Stomach (tissue), 9 donors: ENCODE results near the gene CYP2A13. TPM values are rescaled to one million over a fixed set of nuclear protein-coding genes. Genes with fewer than 3 reads are reported as not detected.
"Not testable (repeated sequence)": the region's sequence is repeated elsewhere in the genome, so short reads cannot be mapped to it uniquely, and the experiment has no call there.

Experiments
- DNase-seq, 2 donors: peaks; one replicate each; pipeline versions ENCODE4 v3.0.0 to v3.0.0-alpha.2; 2013 to 2019
- H3K27ac ChIP-seq, 5 donors: fragments of 200-600 bp in 4 of 5; sonication (generic) in 4 of 5; one replicate each; pipeline ENCODE4 v1.5.1; 2013 to 2019; ENCODE audit warnings: mild to moderate bottlenecking in 1 of 5, moderate library complexity in 1 of 5
- H3K27me3 ChIP-seq, 3 donors: fragments of 200-600 bp; sonication (generic); one replicate each; pipeline ENCODE4 v1.5.1; 2017 to 2019; ENCODE audit warnings: mixed run types in 1 of 3
- H3K36me3 ChIP-seq, 4 donors: fragments of 200-600 bp; sonication (generic); 1 replicate in 3 of 4; 2 replicates in 1 of 4; pipeline ENCODE4 v1.5.1; 2016 to 2019
- H3K4me1 ChIP-seq, 4 donors: fragments of 200-600 bp; sonication (generic); one replicate each; pipeline ENCODE4 v1.5.1; 2016 to 2019
- H3K4me3 ChIP-seq, 4 donors: fragments of 200-600 bp; sonication (generic) in 3 of 4; one replicate each; pipeline ENCODE4 v1.5.1; 2016 to 2019; ENCODE audit warnings: mild to moderate bottlenecking in 1 of 4
- H3K9me3 ChIP-seq, 4 donors: fragments of 200-600 bp; sonication (generic); one replicate each; pipeline ENCODE4 v1.5.1; 2016 to 2019
- CTCF ChIP-seq, 7 experiments: fragments of 450-650 bp in 4 of 7; fragments of 200-600 bp in 3 of 7; sonication (generic) in 3 of 7; IDR thresholded peaks; one replicate each; pipeline ENCODE4 v1.5.1; 2016 to 2019; ENCODE audit warnings: antibody characterized with exemption in 7 of 7, control low read depth in 2 of 7, mild to moderate bottlenecking in 1 of 7
- EP300 ChIP-seq: sonication (generic); formaldehyde crosslinking; IDR thresholded peaks from one replicate; pipeline ENCODE4 v1.6.1; 2017; ENCODE audit warnings: antibody characterized with exemption
- POLR2A ChIP-seq, 4 donors: fragments of 450-650 bp; IDR thresholded peaks; one replicate each; pipeline ENCODE4 v1.6.1; 2016; ENCODE audit warnings: antibody characterized with exemption in 4 of 4, control low read depth in 2 of 4, mild to moderate bottlenecking in 1 of 4, moderate library complexity in 1 of 4
- POLR2AphosphoS5 ChIP-seq, 3 donors: sonication (generic); formaldehyde crosslinking; IDR thresholded peaks; one replicate each; pipeline ENCODE4 v1.6.1; 2016; ENCODE audit warnings: antibody characterized with exemption in 3 of 3
- WGBS, 5 donors: extraction: QIAGEN DNeasy Blood & Tissue Kit in 3 of 5; methylation state at CpG; one replicate each; pipeline versions ENCODE4 v1.1.5 to v1.1.7; 2013 to 2018; 5-methylcytosine and 5-hydroxymethylcytosine counted together
- intact Hi-C: fragments of 100-400 bp; cut with DNase I; formaldehyde crosslinking; loops from one replicate; pipeline ENCODE4 v1.15.1; 2023; ENCODE audit warnings: low total_unique reads
- polyA plus RNA-seq, 3 donors: library from polyadenylated mRNA; stranded (reverse); fragments of 200-250 nt; gene quantifications; one replicate each; pipeline ENCODE4 v1.2.3, GENCODE V29; 2013
- total RNA-seq, 5 donors: library from RNA; depleted of rRNA; stranded (reverse); fragments of >200 nt; gene quantifications; one replicate each; pipeline versions ENCODE4 v1.1.0 to v1.2.3, GENCODE V29; 2014 to 2016
- donor health status: healthy with polysubstance abuse.
- donor health status: Bipolar disorder and iron deficiency.
- donor health status: healthy.

The CYP2A13 gene
- total and polyA plus RNA-seq, 8 donors: not detected

GRCh38 chr19:41095703-41096102 lies 7.5 kb downstream of the CYP2A13 start:
- 55 to 65% (median 59%) methylated on average over 15 of the region's 15 CpGs for WGBS, 5 donors
- no peak for DNase-seq
- Histone ChIP-seq H3K9me3 (peaks cover 0 to 19% (median 12%) of the 10 kb centered on the region in 4 donors), H3K27ac (no peak overlapping the region), H3K4me3 (no peak overlapping the region), H3K36me3 (no peaks in the 10 kb centered on the region), H3K27me3 (peaks cover 0 to 65% (median 11%) of the 10 kb centered on the region in 3 donors), H3K4me1 (no peaks in the 10 kb centered on the region)
- TF ChIP-seq CTCF (IDR thresholded peaks at IDR 0.05) (no peak), POLR2AphosphoS5 (IDR thresholded peaks at IDR 0.05) (no peak), POLR2A (IDR thresholded peaks at IDR 0.05) (no peak), EP300 (no peak)
- intact Hi-C loops: no loop called here

GRCh38 chr19:41096353-41096752 lies 8.1 kb downstream of the CYP2A13 start:
- 66 to 73% (median 68%) methylated on average over 7 of the region's 7 CpGs for WGBS, 5 donors
- H3K4me3 ChIP-seq: no peak overlapping the region
- peaks cover 0 to 59% (median 6%) of the 10 kb centered on the region in 3 donors for H3K27me3 ChIP-seq
- intact Hi-C loops: no loop called here
- no peaks in the 10 kb centered on the region for H3K4me1 ChIP-seq
- H3K27ac ChIP-seq: no peak overlapping the region
- no peak for DNase-seq
- TF ChIP-seq EP300: no peak
- TF ChIP-seq POLR2A (IDR thresholded peaks at IDR 0.05): no peak
- TF ChIP-seq CTCF (IDR thresholded peaks at IDR 0.05): no peak
- TF ChIP-seq POLR2AphosphoS5 (IDR thresholded peaks at IDR 0.05): no peak
- H3K9me3 ChIP-seq: peaks cover 0 to 19% (median 12%) of the 10 kb centered on the region in 4 donors
- H3K36me3 ChIP-seq: no peaks in the 10 kb centered on the region

GRCh38 chr19:41097302-41097701 lies 9.1 kb downstream of the CYP2A13 start:
- H3K4me1 ChIP-seq: no peaks in the 10 kb centered on the region
- H3K36me3 ChIP-seq: no peaks in the 10 kb centered on the region
- intact Hi-C loops: no loop called here
- peaks cover 2 to 27% (median 18%) of the 10 kb centered on the region in 4 donors for H3K9me3 ChIP-seq
- no peak for TF ChIP-seq CTCF (IDR thresholded peaks at IDR 0.05)
- 67 to 83% (median 73%) methylated on average over 2 of the region's 2 CpGs for WGBS, 5 donors
- H3K27ac ChIP-seq: no peak overlapping the region
- no peak for DNase-seq
- H3K4me3 ChIP-seq: no peak overlapping the region
- H3K27me3 ChIP-seq: peaks cover 0 to 51% (median 6%) of the 10 kb centered on the region in 3 donors

DNA sequence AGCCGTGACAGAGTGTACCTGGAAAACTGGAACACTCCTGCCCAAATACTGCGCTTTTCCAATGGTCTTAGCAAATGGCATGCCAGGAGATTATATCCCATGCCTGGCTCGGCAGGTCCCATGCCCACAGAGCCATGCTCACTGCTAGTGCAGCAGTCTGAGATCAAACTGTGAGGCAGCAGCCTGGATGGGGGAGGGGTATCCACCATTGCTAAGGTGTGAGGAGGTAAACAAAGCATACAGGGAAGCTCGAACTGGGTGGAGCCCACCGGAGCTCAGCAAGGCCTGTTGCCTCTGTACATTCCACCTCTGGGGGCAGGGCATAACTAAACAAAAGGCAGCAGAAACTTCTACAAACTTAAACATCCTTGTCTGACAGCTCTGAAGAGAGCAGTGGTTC lies 10.5 kb downstream of the CYP2A13 start:
- Histone ChIP-seq H3K36me3 (no peaks in the 10 kb centered on the region), H3K4me1 (no peaks in the 10 kb centered on the region), H3K27me3 (peaks cover 0 to 36% (median 6%) of the 10 kb centered on the region in 3 donors), H3K4me3 (no peak overlapping the region), H3K9me3 (peaks cover 7 to 31% (median 26%) of the 10 kb centered on the region in 4 donors), H3K27ac (no peak overlapping the region)
- peak in 1 of 2 donors; percentile 46 for DNase-seq
- intact Hi-C loops: no loop called here
- 44 to 56% (median 52%) methylated on average over 5 of the region's 5 CpGs for WGBS, 5 donors
- no peak for TF ChIP-seq POLR2A (IDR thresholded peaks at IDR 0.05)
- no peak for TF ChIP-seq CTCF (IDR thresholded peaks at IDR 0.05)
- no peak for TF ChIP-seq POLR2AphosphoS5 (IDR thresholded peaks at IDR 0.05)
- TF ChIP-seq EP300: no peak

DNA sequence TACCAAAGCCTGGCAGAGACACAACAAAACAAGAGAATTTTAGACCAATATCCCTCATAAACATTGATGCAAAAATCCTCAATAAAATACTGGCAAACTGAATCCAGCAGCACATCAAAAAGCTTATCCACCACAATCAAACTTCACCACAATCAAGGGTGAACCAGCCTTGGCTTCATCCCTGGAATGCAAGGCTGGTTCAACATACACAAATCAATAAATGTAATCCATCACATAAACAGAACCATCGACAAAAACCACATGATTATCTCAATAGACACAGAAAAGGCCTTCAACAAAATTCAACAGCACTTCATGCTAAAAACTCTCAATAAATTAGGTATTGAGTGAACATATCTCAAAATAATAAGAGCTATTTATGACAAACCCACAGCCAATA lies 14.0 kb downstream of the CYP2A13 start:
- intact Hi-C loops, H3K27me3 ChIP-seq, H3K27ac ChIP-seq, DNase-seq, H3K36me3 ChIP-seq, H3K4me3 ChIP-seq, H3K4me1 ChIP-seq: not testable (repeated sequence)
- peaks cover 7 to 32% (median 28%) of the 10 kb centered on the region in 4 donors for H3K9me3 ChIP-seq
- WGBS, 5 donors: 87 to 94% (median 89%) methylated on average over 1 of the region's 1 CpG
